ENCODE measurements around the gene FUT4. TPM values are rescaled to one million over a fixed set of nuclear protein-coding genes. Genes with fewer than 3 reads are reported as not detected.

The FUT4 gene
- polyA plus RNA-seq, 2 of the 4 experiments (the other 2 are of a cell fraction) = 1.6 to 1.8 TPM

GRCh38 chr11:94583866-94584500 is 40.3 kb downstream of the FUT4 start:
- H3K4me3 ChIP-seq = no peak overlapping the region
- no peaks in the 10 kb centered on the region for H3K9me3 ChIP-seq
- TF ChIP-seq PHF8 (IDR thresholded peaks at IDR 0.05; ENCODE audit: borderline replicate concordance, low read depth) (no peak), HOXA7 (CRISPR knock-in tag; IDR thresholded peaks at IDR 0.05) (no peak)
- no peak overlapping the region for H3K27ac ChIP-seq
- no peak for DNase-seq (ENCODE audit: low read depth in 1 of 2, low spot score in 1 of 2)
- CTCF ChIA-PET = no interaction called here
- POLR2A ChIA-PET = interaction anchor here (0.8 kb wide), 1 partner anchor 40 kb away, joined by 3 read pairs; the partner anchor contains the start of gene FUT4
- no peaks in the 10 kb centered on the region for H3K4me1 ChIP-seq
- ATAC-seq = no peak; a peak in 1 of 6 replicates
- no peak overlapping the region for H3K4me2 ChIP-seq
- no peak for FAIRE-seq
- 39% methylated on average over 3 of the region's 3 CpGs for WGBS (ENCODE audit: missing lambda C conversion rate)

DNA sequence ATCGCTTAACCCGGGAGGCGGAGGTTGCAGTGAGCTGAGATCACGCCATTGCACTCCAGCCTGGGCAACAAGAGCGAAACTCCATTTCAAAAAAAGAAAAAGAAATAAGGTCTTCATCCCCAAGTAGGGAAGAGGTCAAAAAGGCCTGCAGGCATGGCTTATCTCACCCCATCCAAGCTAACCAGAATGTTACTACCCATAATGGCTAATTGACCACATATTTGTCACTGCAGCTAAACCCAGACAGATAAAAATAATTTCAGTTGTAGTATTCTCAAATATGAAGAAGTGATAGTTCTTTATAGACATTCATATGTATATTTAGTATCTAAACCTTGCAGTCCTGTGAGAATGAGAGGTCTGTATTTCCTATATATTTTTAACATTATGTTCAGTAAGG is 41.3 kb downstream of the FUT4 start:
- DNase-seq (ENCODE audit: low read depth in 1 of 2, low spot score in 1 of 2) (no peak), FAIRE-seq (no peak), ATAC-seq (no peak)
- TF ChIP-seq CBX2 (IDR thresholded peaks at IDR 0.05; ENCODE audit: borderline replicate concordance, low read depth) = no peak
- TF ChIP-seq, protein P1, sequence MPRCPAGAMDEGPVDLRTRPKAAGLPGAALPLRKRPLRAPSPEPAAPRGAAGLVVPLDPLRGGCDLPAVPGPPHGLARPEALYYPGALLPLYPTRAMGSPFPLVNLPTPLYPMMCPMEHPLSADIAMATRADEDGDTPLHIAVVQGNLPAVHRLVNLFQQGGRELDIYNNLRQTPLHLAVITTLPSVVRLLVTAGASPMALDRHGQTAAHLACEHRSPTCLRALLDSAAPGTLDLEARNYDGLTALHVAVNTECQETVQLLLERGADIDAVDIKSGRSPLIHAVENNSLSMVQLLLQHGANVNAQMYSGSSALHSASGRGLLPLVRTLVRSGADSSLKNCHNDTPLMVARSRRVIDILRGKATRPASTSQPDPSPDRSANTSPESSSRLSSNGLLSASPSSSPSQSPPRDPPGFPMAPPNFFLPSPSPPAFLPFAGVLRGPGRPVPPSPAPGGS (IDR thresholded peaks at IDR 0.05) = no peak
- no peak for TF ChIP-seq MAZ (IDR thresholded peaks at IDR 0.05; ENCODE audit: borderline replicate concordance, low read depth, low read length)
- TF ChIP-seq ZSCAN20 (CRISPR knock-in tag; IDR thresholded peaks at IDR 0.05) = no peak
- no peak for TF ChIP-seq CEBPB (IDR thresholded peaks at IDR 0.05)
- TF ChIP-seq EHMT2 (IDR thresholded peaks at IDR 0.05; ENCODE audit: low read depth) = no peak
- TF ChIP-seq CHD2 (IDR thresholded peaks at IDR 0.05; ENCODE audit: low read length, partially characterized antibody) = no peak
- no peak for TF ChIP-seq RFX5 (IDR thresholded peaks at IDR 0.05)
- TF ChIP-seq EHF (CRISPR knock-in tag; IDR thresholded peaks at IDR 0.05) = no peak
- no peak for TF ChIP-seq ZNF302 (CRISPR knock-in tag; IDR thresholded peaks at IDR 0.05)
- 96% methylated on average over 5 of the region's 5 CpGs for WGBS (ENCODE audit: missing lambda C conversion rate)
- Histone ChIP-seq H3K4me2 (no peak overlapping the region), H3K4me3 (no peak overlapping the region), H3K27ac (no peak overlapping the region), H3K4me1 (no peaks in the 10 kb centered on the region), H3K9me3 (no peaks in the 10 kb centered on the region)
- ChIA-PET CTCF (interaction anchor here (1.3 kb wide), 1 partner anchor 381 kb away, joined by 3 read pairs; no protein-coding TSS in a partner anchor), POLR2A (no interaction called here)

- ATAC-seq (no peak), FAIRE-seq (no peak), DNase-seq (ENCODE audit: low read depth in 1 of 2, low spot score in 1 of 2) (no peak)
- H3K4me1 ChIP-seq = no peaks in the 10 kb centered on the region
- no peak overlapping the region for H3K4me3 ChIP-seq
- ChIA-PET POLR2A (no interaction called here), CTCF (interaction anchor here (1.3 kb wide), 1 partner anchor 380 kb away, joined by 3 read pairs; no protein-coding TSS in a partner anchor)
- TF ChIP-seq HEYL (CRISPR knock-in tag; IDR thresholded peaks at IDR 0.05) (no peak), CBX8 (IDR thresholded peaks at IDR 0.05) (no peak), MAZ (IDR thresholded peaks at IDR 0.05; ENCODE audit: borderline replicate concordance, low read depth, low read length) (no peak), ZC3H11A (IDR thresholded peaks at IDR 0.05) (no peak), RNF2 (IDR thresholded peaks at IDR 0.05; ENCODE audit: borderline replicate concordance, low read depth) (no peak), ATOH8 (CRISPR knock-in tag; IDR thresholded peaks at IDR 0.05; ENCODE audit: low read depth) (no peak)
- H3K9me3 ChIP-seq = no peaks in the 10 kb centered on the region
- WGBS (ENCODE audit: missing lambda C conversion rate) = 78% methylated on average over 3 of the region's 3 CpGs
- H3K4me2 ChIP-seq = no peak overlapping the region
- no peak overlapping the region for H3K27ac ChIP-seq
Observed at GRCh38 chr11:94585399-94585798, 41.7 kb downstream of the FUT4 start.

DNA sequence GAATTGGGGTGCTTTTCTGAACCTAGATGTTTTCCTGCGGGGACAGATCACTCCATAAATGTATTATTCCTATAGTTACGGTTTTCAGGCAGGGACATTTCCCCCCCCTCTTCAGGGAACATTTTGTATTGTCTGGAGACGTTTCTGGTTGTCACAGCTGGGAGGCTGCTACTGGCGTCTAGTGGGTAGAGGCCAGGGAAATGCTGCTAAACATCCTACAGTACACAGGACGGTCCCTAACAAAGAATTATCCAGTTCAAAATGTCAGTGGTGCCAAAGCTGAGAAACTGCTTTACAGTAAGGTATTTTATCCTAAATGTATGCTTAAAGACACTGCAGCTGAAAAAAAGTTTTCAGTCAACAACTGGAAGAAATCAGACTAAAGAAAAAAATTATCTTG is 42.8 kb downstream of the FUT4 start:
- POLR2A ChIA-PET = no interaction called here
- WGBS (ENCODE audit: missing lambda C conversion rate) = 71% methylated on average over 5 of the region's 5 CpGs
- TF ChIP-seq RNF2 (IDR thresholded peaks at IDR 0.05; ENCODE audit: borderline replicate concordance, low read depth) (no peak), FOSL2 (IDR thresholded peaks at IDR 0.05) (no peak), FOSL2 (CRISPR knock-in tag; IDR thresholded peaks at IDR 0.05) (no peak), KDM5A (IDR thresholded peaks at IDR 0.05) (no peak), SMC3 (IDR thresholded peaks at IDR 0.05) (no peak), HEYL (CRISPR knock-in tag; IDR thresholded peaks at IDR 0.05) (no peak), PBX3 (IDR thresholded peaks at IDR 0.05) (no peak), TFCP2L1 (CRISPR knock-in tag; IDR thresholded peaks at IDR 0.05) (no peak), JUN (IDR thresholded peaks at IDR 0.05) (no peak), HOXB13 (CRISPR knock-in tag; IDR thresholded peaks at IDR 0.05; ENCODE audit: low read depth) (no peak)
- TF ChIP-seq, protein P1 (IDR thresholded peaks at IDR 0.05) = no peak
- H3K4me1 ChIP-seq = no peaks in the 10 kb centered on the region
- CTCF ChIA-PET = interaction anchor here (1.6 kb wide), 1 partner anchor 10 kb away, joined by 4 read pairs; no protein-coding TSS in a partner anchor
- no peak overlapping the region for H3K4me3 ChIP-seq
- no peaks in the 10 kb centered on the region for H3K9me3 ChIP-seq
- no peak overlapping the region for H3K4me2 ChIP-seq
- DNase-seq (ENCODE audit: low read depth in 1 of 2, low spot score in 1 of 2) (no peak), ATAC-seq (no peak), FAIRE-seq (no peak)
- H3K27ac ChIP-seq = no peak overlapping the region
